ENCODE data around the gene DACT3. TPM values are rescaled to one million over a fixed set of nuclear protein-coding genes. Genes with fewer than 3 reads are reported as not detected.
A peak's percentile ranks its signal among the peaks of the same experiment; 100 is the strongest.

DACT3 gene
- total and polyA plus RNA-seq, 2 of the 13 experiments (the other 11 are each of a cell fraction or from before 2014, with no cell fraction given) = 0.04 TPM; not detected in 1

- TF ChIP-seq GZF1 (CRISPR knock-in tag; IDR thresholded peaks at IDR 0.05) (no peak), HNRNPH1 (optimal IDR thresholded peaks at IDR 0.05; ENCODE audit: low read depth, low read length) (no peak)
Observed at GRCh38 chr19:46607448-46607841, 53.5 kb downstream of the DACT3 start (continued).

- H3K79me2 ChIP-seq (ENCODE audit: insufficient read depth, low read length) = peaks cover 34% of the 10 kb centered on the region
- H3K4me1 ChIP-seq (ENCODE audit: insufficient read depth, low read length) = peaks cover 30% of the 10 kb centered on the region
- peaks cover 15% of the 10 kb centered on the region; the same call in 1 of the 2 replicates for H4K20me1 ChIP-seq (ENCODE audit: insufficient read depth, low read length)
- ChIA-PET POLR2A (no interaction called here), CTCF (ENCODE audit: low intra/inter-chr PET ratio, low total read pairs) (no interaction called here)
- no peak overlapping the region for H3K27ac ChIP-seq (ENCODE audit: extremely low read length, insufficient read depth, low read length)
- FAIRE-seq = no peak
- DNase-seq (ENCODE audit: low spot score) = no peak
- no peaks in the 10 kb centered on the region for H3K9me3 ChIP-seq (ENCODE audit: low read length)
- no peaks in the 10 kb centered on the region; a peak in 1 of 5 replicates for H3K27me3 ChIP-seq (ENCODE audit: control insufficient read depth in 1 of 2, insufficient read depth in 2 of 2, low read length in 2 of 2)
- TF ChIP-seq ZNF83 (CRISPR knock-in tag; IDR thresholded peaks at IDR 0.05; ENCODE audit: borderline replicate concordance) = no peak
- no peak for TF ChIP-seq MTA3 (CRISPR knock-in tag; IDR thresholded peaks at IDR 0.05)
- TF ChIP-seq DZIP1 (CRISPR knock-in tag; IDR thresholded peaks at IDR 0.05) = no peak
- no peak for TF ChIP-seq ZNF343 (CRISPR knock-in tag; IDR thresholded peaks at IDR 0.05)
- TF ChIP-seq CEBPB (IDR thresholded peaks at IDR 0.05; ENCODE audit: borderline replicate concordance, low read depth, low read length) = 0 out of 2 replicates have a peak, but pooled peaks have one; percentile 6
- TF ChIP-seq HNRNPH1 (optimal IDR thresholded peaks at IDR 0.05; ENCODE audit: low read depth, low read length) = no peak
- TF ChIP-seq ETV6 (CRISPR knock-in tag; conservative IDR thresholded peaks at IDR 0.05) = no peak
- TF ChIP-seq KDM2A (CRISPR knock-in tag; IDR thresholded peaks at IDR 0.05; ENCODE audit: borderline replicate concordance, low read depth) = no peak
- no peak for TF ChIP-seq TAF1 (CRISPR knock-in tag; IDR thresholded peaks at IDR 0.05)
- no peak for TF ChIP-seq ZNF24 (IDR thresholded peaks at IDR 0.05)
- no peak for TF ChIP-seq NCOA1 (CRISPR knock-in tag; IDR thresholded peaks at IDR 0.05)
- TF ChIP-seq TIGD3 (CRISPR knock-in tag; IDR thresholded peaks at IDR 0.05; ENCODE audit: borderline replicate concordance) = no peak
- TF ChIP-seq ATF5 (CRISPR knock-in tag; IDR thresholded peaks at IDR 0.05; ENCODE audit: low read depth) = no peak
- no peak for TF ChIP-seq JUNB (CRISPR knock-in tag; IDR thresholded peaks at IDR 0.05; ENCODE audit: borderline replicate concordance)
- no peak for TF ChIP-seq NCOR1 (IDR thresholded peaks at IDR 0.05; ENCODE audit: borderline replicate concordance, low read length)
- TF ChIP-seq POLR2A (IDR thresholded peaks at IDR 0.05; ENCODE audit: insufficient read depth in 1 of 2, low read depth in 2 of 2, low read length in 2 of 2) = 0 out of 4 replicates have a peak, but pooled peaks of 1 of the 2 experiments have one; percentile 3
- WGBS (ENCODE audit: low lambda C conversion rate) = 85% methylated on average over 10 of the region's 12 CpGs
- H3K4me3 ChIP-seq (replicated peaks in 1 of 3; ENCODE audit: insufficient read depth in 1 of 3, low read depth in 2 of 3, low read length in 3 of 3) = no peak overlapping the region
- no peak for ATAC-seq
- BruUV-seq (replicated peaks) = no TSS peak
- no peak overlapping the region for H3K4me2 ChIP-seq (ENCODE audit: low read depth, low read length)
- intact Hi-C loops (cut with micrococcal nuclease; ENCODE audit: unreplicated experiment) (no loop called here), in situ Hi-C loops (cut with HindIII; ENCODE audit: extremely low pct_ligation_motif_present, low pct_unique_long_range_greater_than_20kb) (no loop called here)
- H3K36me3 ChIP-seq (replicated peaks in 1 of 2; ENCODE audit: control insufficient read depth in 1 of 2, insufficient read depth in 2 of 2, low read length in 2 of 2) = peaks cover 30 to 55% of the 10 kb centered on the region in 2 experiments; a peak in 4 of 5 replicates
- H2AFZ ChIP-seq (ENCODE audit: low read length) = no peak overlapping the region
- no peak overlapping the region for H3K9ac ChIP-seq (ENCODE audit: insufficient read depth, low read depth, low read length)
Observed at GRCh38 chr19:46606681-46607447, 54.1 kb downstream of the DACT3 start.

All from HepG2 (cell line).